HG03139 (cell line): ENCODE measurements around the gene CYLD.

Experiments
- ATAC-seq: cut with Tn5 transposase; IDR thresholded peaks from one replicate; pipeline ENCODE4 v1.9.1; 2021; ENCODE audit not compliant: unreplicated experiment

Gene CYLD

GRCh38 chr16:50741781-50742575 is at the start of gene CYLD:
CYLD (plus strand) TSS chr16:50742086; CDS start chr16:50749699, 7,613 bp downstream.
- peak; percentile 93 for ATAC-seq

GRCh38 chr16:50692644-50692998 is 49.3 kb upstream of the CYLD start:
- no peak for ATAC-seq

DNA sequence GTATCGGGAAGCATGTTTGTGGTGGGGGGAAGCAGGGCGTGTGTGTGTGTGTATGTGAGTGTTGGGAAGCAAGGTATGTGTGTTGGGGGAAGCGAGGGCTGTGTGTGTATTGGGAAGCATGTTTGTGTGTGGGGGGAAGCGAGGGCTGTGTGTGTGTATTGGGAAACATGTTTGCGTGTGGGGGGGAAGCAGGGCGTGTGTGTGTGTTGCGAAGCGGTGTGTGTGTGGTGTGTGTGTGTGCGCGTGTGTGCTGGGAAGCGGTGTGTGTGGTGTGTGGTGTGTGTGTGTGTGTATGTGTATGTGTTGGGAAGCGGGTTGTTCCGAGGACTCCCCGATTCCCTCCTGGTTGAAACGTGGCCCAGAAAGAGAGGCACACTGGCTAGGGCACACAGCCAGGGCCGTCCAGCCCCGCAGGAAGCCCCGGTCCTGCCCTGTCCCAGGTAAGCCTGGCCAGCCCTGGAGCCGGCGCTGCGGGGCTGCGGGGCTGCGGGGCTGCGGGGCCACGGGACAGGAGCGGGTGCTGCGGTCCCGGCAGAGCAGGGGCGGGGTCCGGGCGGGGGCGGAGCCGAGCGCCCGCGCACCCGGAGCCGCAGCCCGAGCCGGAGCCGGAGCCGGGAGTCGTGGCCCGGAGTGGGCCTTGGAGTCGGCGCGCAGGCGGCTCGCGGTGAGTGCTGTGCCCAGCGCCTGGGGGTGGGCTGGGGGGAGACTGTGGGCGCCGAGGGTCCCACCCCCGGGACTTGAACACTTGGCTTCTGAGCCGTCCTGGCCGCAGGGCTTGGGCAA is 48.7 kb upstream of the CYLD start, which contains the start of gene NOD2:
NOD2 (plus strand) TSS at position 608 of the 783 bp plus-strand sequence. CDS start 5,890 bp downstream, outside the sequence.
- no peak for ATAC-seq

DNA sequence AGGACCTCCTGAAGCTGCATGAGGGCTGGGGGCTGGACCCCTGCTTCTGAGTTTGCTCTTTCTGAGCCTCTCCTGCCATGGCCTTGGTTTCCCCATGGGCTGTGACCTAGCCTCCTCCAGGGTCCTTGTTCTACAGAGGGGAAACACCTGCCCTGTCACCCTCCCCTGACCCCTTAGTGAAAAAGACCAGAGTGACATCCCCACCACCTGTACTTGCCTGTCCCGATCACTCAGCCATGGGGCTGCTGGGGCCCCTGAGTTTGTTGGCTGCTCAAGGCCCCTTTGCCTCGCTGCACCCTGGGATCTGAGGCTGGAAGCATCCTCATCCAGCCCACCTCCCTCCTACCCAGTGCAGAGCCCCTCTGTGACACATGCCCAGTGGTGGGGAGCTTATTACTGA is 47.7 kb upstream of the CYLD start:
- no peak for ATAC-seq

DNA sequence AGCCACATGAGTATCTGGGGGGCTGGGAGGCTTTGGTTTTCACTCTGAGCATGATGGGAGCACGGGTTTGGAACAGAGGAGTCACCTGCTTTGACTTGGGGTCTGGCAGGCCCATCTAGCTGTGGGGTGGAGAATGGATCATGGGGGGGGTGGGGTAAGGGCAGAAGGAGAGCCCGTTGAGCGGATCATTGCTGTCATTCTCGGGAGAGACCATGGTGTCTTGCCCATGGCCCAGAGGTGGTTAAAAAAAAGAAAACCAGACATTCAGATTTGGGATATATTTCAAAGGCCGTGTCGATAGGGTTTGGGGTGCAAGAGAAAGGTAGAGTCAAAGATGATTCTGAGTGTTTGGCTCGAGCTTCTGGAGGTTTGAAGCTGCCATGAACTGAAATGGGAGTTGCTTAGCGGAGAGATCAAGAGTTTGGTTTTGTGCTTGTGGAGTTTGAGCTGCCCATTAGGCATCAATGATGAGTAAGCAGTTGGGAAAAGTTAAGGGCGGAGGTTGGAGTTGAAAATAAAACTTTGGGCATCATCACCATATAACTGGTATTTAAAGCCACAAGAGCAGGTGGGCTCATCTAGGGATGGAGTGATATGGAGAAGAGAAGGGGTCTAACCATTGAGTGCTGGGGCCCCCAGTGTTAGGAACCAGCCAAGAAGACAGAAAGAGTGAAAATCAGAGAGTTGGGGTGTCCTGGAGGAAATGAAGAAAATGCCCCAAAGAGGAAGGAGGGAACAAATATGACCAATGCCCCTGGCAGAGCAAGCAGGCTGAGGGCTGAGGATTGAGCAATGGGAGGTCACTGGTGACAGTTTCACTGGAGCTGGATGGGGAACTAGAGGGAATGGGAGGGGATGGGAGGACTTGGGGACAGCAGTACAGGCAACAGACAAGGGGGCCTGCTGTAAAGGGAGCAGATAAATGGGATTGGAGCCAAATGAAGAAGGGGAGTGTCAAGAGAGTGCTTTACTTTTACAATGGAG is 46.6 kb upstream of the CYLD start:
- ATAC-seq = no peak

DNA sequence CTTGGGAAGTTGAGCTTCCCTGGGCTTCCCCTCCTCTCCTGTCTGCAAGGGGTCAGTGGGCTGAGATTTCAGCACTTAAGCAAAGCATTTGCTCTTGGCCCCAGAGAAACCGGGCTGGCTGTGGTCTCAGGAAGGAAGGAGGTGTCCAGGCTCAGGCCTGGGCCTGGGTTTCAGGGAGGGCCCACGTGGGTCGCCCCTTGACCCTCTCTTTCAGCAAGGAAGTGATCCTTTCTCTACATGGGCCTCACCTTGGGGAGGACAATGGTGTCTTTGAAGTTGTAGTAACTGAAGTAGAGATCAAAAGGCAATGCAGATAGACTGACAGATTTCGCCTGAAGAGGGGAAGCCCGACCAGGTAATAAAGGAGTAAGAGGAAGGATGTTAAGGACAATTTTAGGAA is 45.8 kb upstream of the CYLD start:
- ATAC-seq = no peak

GRCh38 chr16:50696575-50697420 is 45.1 kb upstream of the CYLD start:
- peak; percentile 63 for ATAC-seq

DNA sequence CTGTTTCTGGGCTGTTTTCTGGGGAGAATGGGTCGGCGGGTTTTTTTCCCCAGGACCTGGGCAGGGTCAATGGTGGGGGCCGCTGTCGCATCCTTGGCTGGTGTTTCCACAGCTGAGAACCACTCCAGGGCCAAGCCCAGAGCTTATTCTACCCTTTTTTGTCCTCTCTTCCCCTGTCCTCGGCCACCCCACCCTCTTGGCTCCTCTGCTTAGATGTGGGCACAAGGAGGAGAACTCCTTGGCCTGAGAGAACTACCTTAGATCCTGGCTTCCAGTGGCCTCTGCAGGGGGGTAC is 44.5 kb upstream of the CYLD start:
- no peak for ATAC-seq

DNA sequence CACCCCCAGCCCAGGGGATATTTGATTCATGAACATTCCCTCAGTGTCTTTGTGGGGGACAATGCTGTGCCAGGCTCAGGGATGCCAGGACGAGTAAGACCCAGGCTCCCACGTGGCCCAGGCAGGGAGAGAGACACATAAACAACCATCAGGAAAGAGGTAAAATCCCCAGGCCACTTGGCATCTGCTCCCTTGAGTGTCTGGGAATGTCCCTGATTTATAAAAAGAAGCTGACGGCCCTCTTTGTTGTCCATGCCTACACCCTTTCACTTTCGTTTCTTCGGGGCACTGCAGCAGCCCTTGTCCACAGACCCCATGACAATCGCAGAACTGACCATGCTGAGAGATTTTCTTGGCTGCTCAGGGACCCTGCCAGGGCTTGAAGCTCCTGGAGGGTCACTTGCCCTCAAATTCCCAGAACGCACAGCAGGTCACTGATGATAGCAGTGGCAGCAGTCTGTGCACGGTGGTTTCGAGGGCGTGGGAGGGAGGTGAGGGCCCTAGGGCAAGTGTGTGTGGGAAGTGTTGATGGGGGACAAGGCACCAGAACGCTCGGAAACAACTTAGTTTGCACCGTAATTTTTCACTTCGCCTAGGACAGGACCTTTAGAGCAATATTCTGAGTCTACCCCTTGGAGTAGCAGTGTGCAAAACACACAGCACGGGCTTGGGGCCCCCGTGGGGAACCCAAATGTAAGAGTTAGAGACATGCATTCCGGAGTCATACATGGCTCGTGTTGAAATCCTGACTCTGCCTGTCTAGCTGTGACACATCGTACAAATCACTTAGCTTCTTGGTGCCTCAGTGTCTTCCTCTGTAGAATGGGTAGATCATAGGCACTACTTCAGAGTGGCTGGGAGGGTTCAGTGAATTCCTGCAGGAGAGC is 43.8 kb upstream of the CYLD start:
- ATAC-seq = peak; percentile 27

- no peak for ATAC-seq
Observed at GRCh38 chr16:50699326-50700159, 42.3 kb upstream of the CYLD start.

DNA sequence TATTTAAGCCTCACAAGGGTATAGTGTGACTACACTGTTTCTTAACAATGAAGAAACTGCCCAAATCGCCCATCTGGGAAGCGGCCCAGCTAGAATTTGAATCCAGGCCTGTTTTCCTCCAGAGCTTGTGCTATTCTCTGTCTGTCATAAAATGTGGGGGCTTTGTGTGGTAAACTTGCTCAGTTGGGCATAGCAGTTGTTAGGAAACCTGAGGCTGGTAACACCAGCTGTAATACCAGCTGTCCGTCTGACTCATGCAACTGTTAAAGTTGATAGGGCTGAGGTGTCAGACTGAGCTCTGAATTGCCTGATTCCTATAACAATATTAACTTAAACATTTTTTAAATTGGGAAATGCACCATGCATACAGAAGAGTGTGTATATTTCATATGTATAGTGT is 39.2 kb upstream of the CYLD start:
- ATAC-seq = no peak

GRCh38 chr16:50704245-50704644 is 37.6 kb upstream of the CYLD start:
- ATAC-seq = no peak

DNA sequence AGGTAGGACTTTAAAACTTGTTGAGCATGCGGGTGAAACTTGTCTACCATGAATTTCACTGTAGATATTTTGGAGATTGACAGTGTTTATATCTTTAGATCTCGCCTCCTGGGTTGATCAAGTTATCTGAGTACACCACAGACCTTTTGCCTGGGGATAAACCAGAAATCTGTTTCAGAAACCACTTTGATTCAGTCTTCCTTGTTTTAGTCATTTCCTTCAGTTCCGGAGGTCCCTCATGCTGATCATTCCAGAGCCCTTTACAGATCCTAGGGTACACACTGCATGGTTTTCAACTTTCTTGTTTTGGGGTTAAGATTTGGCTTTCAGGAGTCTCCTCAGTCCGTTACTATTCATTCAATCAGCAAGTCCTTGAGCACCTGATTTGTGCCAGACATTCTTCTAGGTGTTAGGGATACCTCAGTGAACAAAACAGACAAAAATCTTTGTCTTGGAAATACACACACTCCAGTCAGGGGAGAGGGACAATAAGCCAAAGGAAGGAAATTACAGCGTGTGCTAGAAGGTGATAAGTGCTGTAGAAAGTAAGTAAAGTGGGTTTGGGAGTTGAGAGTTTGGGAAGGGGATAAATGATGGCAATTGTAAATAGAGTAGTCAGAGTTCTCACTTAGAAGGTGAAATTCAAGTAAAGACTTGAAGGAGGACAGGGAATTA is 36.3 kb upstream of the CYLD start:
- no peak for ATAC-seq

DNA sequence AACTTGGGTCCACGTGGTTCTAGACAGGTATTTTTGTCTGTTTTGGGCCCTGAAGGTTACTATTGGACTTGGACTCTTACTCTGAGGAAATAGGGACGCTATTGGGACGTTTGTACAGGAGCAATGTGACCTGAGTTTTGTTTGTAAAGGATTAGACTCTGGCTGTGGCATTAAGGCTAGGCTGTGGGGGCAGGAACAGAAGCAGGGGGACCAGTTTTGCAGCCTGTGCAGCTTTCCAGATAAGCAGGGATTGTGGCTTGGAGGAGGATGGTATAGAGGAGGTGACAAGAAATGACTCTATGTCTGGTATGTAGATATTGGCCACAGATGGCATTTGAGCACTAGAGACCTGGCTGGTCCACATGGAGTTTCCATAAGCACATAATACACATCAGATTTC is 35.6 kb upstream of the CYLD start:
- no peak for ATAC-seq

- ATAC-seq = no peak
Observed at GRCh38 chr16:50708373-50709060, 33.4 kb upstream of the CYLD start.

DNA sequence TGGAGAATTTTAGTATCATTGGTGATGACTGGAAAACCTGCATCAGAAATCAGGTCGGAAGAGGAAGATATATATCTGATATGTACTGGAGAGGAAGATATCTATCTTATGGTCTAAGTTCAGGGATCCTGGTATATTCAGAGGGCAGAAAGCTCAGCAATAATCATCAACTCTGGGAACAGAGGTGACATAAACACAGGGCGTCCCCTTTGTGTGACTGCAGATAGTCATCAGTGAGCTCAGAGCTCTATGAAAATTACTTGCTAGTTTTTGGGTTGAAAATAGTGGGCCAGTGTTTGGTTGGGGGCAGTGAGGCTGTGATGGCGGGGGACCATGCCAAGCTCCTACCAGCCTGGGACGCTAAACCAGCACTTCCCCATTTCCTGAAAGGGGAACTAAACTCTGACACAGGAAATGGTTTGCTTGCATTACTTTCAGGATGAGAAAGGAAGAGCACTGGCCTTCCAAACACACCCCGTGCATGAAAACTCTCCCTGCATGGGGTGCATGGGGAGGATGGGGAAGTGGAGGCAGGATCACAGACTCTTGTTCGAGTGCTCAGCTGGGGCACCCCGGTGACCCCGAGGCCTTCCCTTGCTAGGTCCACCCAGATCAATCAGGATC is 32.7 kb upstream of the CYLD start:
- no peak for ATAC-seq

GRCh38 chr16:50709980-50710379 is 31.9 kb upstream of the CYLD start:
- ATAC-seq = no peak
